ENCODE results near the gene NCBP3.
"Not testable (repeated sequence)": the region's sequence is repeated elsewhere in the genome, so short reads cannot be mapped to it uniquely, and the experiment has no call there.

NCBP3 gene

GRCh38 chr17:3792481-3792880 is 53.6 kb downstream of the NCBP3 start:
- no peak overlapping the region for H3K4me3 ChIP-seq (replicated peaks; ENCODE audit: low read depth, low read length)
- DNase-seq (ENCODE audit: low read depth) = no peak

GRCh38 chr17:3788200-3788599 is 57.8 kb downstream of the NCBP3 start:
- no peak overlapping the region for H3K4me3 ChIP-seq (replicated peaks; ENCODE audit: low read depth, low read length)
- no peak for TF ChIP-seq CTCF (IDR thresholded peaks at IDR 0.05; ENCODE audit: low read length, missing control alignments)
- no peak for DNase-seq (ENCODE audit: low read depth)

More at GRCh38 chr17:3792481-3792880, 53.6 kb downstream of the NCBP3 start:
- no peak for TF ChIP-seq CTCF (IDR thresholded peaks at IDR 0.05; ENCODE audit: low read length, missing control alignments)

- not testable (repeated sequence) for DNase-seq (ENCODE audit: low read depth); H3K4me3 ChIP-seq (replicated peaks; ENCODE audit: low read depth, low read length)
These were observed 60.7 kb downstream of the NCBP3 start for GRCh38 chr17:3785323-3785722.

- no peak for TF ChIP-seq CTCF (IDR thresholded peaks at IDR 0.05; ENCODE audit: low read length, missing control alignments)
- no peak overlapping the region for H3K4me3 ChIP-seq (replicated peaks; ENCODE audit: low read depth, low read length)
- DNase-seq (ENCODE audit: low read depth) = no peak
These were observed 63.3 kb downstream of the NCBP3 start for GRCh38 chr17:3782751-3783150.

- no peak for TF ChIP-seq CTCF (IDR thresholded peaks at IDR 0.05; ENCODE audit: low read length, missing control alignments)
- no peak overlapping the region for H3K4me3 ChIP-seq (replicated peaks; ENCODE audit: low read depth, low read length)
- DNase-seq (ENCODE audit: low read depth) = no peak
These were observed 65.1 kb downstream of the NCBP3 start for GRCh38 chr17:3780986-3781385.

- H3K4me3 ChIP-seq (replicated peaks; ENCODE audit: low read depth, low read length) = no peak overlapping the region
- no peak for TF ChIP-seq CTCF (IDR thresholded peaks at IDR 0.05; ENCODE audit: low read length, missing control alignments)
- no peak for DNase-seq (ENCODE audit: low read depth)
These were observed 68.5 kb downstream of the NCBP3 start for GRCh38 chr17:3777366-3778120.

GRCh38 chr17:3773966-3774365 is 72.1 kb downstream of the NCBP3 start:
- DNase-seq (ENCODE audit: low read depth) = no peak
- H3K4me3 ChIP-seq (replicated peaks; ENCODE audit: low read depth, low read length) = no peak overlapping the region
- TF ChIP-seq CTCF (IDR thresholded peaks at IDR 0.05; ENCODE audit: low read length, missing control alignments) = no peak
